Measurements from ENCODE around the gene DMC1. TPM values are rescaled to one million over a fixed set of nuclear protein-coding genes. Genes with fewer than 3 reads are reported as not detected.

The DMC1 gene
- total RNA-seq, 1 donor from 2014 or later, result 0.20 TPM

DNA sequence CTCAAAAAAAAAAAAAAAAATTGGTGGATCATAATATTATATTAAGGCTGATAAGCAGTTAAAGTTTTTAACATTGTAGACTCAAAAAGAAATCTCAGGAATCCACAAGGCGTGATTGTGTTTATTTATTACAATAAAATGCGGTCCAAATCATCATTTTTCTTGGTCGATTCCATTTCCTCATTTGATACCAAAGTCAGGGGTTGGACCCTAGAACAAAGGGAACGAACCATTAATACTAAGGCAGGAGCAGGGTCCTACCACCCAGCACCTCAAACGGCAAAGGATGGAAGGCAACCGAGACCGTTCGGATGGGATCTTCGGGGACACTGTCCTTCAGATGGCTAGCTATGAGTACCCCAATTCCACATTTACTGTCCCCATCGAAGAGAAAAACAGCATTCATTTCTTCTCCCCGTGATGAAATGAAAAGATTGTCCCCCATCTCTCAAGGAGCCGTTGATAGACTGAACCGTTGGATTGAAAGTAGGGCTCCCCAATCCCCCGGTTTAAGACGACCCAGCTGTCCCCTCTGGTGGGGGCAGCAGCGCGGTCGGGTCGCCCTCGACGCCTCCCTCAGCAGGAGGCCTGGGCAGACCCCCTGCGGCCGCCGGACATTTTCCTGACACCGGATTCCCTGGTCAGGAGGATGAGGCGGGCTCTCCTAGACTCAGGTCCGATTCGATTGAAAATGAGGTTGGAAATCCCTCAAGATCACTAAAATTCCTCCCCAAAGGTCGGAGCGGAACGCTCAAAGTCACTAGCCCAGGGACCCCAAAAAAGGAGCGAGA is 607 bp downstream of the DMC1 start:
- DNase-seq (peak; percentile 29), ATAC-seq (peak; percentile 8)
- intact Hi-C loops (cut with micrococcal nuclease), result loop anchor here (10.0 kb wide), 1 partner anchor 515 kb away; the partner anchor contains the start of gene PICK1

DNA sequence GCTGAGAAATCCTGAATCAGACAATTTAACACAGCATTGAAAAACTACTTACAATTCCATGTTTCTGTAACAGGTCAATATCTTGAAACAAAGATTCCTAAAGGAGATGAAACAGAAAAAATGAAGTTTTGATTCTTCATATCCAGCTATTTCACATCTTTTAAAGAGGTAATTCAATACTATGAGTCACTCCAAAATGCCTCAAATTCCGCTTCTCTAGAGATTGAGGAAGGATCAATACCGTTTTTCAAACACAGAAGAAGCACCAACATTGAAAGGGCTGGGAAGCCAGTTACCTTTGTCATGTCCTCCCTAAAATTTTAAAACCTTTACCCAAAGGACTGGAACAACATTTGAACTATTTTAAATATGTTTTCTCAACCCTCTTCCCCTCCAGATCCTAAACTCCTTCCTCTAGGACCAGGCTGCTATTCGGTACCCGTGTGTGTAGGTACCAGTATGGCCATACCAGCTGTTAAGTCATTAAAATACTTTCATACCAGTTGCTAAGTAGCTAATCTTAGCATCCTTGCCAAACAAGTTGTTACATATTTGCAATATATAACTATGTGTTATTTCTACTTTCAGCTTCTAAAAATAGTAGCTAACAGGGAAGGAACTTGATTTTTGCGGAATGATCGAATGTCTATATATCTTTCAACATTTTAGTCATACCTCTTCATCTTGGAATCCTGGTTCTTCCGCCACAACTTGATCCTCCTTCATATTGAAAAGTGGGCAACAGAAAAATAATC is 2.3 kb downstream of the DMC1 start:
- intact Hi-C loops (cut with micrococcal nuclease), result loop anchor here (10.0 kb wide), 1 partner anchor 513 kb away; the partner anchor contains the start of gene PICK1

DNA sequence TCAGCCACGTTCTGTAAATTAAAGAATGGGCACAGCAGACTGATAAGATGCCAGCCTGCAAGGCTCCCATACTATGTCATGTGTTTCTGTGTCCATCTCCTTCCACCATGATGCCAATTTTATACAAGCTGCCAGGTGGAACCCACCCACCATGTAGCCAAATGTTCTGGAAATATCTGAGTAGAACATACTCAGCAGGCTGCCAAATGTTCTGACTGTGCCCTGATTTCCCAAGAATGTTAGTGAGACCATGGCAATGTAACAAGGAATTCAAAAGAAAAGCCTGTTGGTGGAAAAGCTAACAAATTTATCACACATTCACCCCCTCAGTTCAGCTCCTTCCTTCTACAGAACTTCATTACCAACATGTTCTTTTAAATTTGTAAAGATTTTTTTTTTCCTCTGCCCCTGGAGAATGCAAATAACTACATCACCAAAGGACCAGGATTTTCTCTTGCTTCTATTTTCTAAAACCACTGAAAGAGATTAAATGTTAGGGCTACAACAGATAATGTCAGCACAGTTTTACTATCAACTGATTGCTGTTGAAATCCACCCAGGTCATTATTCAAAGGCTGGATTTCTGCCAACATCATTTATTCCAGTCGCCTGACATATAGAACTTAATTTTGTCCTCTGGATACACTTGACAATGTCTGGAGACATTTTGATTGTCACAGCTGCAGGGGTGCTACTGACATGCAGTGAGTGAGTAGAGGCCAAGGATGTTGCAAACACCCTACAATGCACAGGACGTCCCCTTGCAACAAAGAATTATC is 3.1 kb downstream of the DMC1 start:
- no peak for ATAC-seq
- no peak for DNase-seq
- intact Hi-C loops (cut with micrococcal nuclease), result loop anchor here (10.0 kb wide), 1 partner anchor 512 kb away; the partner anchor contains the start of gene PICK1

More for the DNA sequence above, 2.3 kb downstream of the DMC1 start:
- ATAC-seq, result no peak
- DNase-seq, result no peak

DNA sequence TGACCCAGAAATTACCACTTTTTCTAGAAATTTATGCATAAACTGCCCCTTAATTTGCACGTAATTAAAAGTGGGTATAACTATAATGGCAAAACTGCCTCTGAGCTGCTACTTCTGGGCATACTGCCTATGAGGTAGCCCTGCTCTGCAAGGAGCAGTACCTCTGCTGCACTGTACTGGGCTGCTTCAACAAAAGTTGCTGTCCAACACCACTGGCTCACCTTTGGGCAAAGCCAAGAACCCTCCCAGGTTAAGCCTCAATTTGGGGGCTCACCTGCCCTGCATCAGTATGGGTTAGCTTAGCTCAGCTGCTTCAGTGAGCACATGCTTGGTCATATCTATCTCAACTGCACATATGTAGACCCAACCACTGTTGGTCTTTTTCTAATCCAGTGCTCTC is 4.5 kb downstream of the DMC1 start:
- no peak for DNase-seq
- ATAC-seq, result no peak
- intact Hi-C loops (cut with micrococcal nuclease), result loop anchor here (10.0 kb wide), 1 partner anchor 511 kb away; the partner anchor contains the start of gene PICK1

DNA sequence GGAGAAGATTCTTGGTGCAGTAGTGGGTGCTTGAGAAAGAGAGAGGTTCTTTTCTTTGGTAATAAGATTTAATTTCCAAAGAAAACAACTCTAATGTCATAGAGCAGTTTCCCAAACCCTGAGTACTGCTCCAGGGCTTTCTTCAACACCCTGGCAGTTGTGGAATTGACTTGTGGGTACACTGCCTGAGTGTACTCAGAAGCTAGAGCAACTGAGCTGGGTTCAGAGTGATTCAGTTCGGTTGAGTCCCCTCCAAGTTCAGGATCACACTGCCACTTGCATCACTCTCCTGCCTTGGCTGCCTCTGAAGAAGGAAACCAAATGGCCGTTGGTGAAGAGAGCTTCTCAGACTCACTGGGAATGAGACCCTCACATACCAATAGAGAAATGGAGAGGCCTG is 5.3 kb downstream of the DMC1 start:
- ATAC-seq, result no peak
- intact Hi-C loops (cut with micrococcal nuclease), result loop anchor here (10.0 kb wide), 1 partner anchor 510 kb away; the partner anchor contains the start of gene PICK1
- no peak for DNase-seq

DNA sequence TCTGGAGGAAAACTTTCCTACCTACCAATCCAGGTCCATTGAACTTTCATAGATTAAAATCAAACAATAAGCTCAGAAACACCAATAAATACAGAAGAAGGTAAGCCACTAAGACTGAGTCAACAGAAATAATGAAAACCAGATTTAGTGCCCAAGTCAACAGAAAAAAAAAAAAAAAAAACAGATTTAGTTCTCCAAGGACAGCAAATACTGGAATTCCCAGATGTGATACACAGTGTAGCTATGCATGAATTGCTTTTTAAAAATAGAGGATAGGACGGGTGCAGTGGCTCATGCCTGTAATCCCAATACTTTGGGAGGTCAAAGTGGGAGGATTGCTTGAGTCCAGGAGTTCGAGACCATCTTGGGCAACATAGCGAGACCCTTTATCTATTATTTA is 15.7 kb downstream of the DMC1 start:
- intact Hi-C loops (cut with micrococcal nuclease), result no loop called here
- ATAC-seq (no peak), DNase-seq (no peak)

DNA sequence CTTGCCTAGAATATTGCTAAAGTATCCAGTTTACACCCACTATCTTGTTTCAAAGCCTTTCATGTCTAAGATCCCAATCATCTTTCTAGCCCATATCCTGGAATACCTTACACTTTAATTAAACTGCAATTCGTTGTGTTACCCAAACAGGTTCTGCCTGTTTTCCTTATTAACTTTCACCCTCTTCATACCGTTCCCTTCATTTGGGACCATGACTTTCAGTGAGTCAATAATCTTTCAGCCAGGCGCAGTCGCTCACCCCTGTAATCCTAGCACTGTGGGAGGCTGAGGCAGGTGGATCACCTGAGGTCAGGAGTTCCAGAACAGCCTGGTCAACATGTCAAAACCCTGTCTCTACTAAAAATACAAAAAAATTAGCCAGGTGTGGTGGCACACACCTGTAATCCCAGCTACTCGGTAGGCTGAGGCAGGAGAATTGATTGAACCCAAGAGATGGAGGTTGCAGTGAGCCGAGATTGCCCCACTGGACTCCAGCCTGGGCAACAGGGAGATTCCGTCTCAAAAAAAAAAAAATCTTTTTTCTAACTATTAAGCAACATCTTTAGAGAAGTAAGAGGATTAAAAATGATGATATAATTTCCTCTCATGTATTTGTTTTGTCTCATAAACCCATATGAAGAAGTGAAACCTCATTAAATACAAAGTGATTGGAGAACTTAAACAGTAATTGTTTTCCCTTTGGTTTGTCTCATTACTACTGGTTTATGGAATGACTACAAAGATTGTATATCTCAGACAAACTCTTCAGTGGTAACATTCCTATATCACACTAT is 20.7 kb downstream of the DMC1 start:
- DNase-seq (no peak), ATAC-seq (no peak)
- intact Hi-C loops (cut with micrococcal nuclease), result no loop called here

DNA sequence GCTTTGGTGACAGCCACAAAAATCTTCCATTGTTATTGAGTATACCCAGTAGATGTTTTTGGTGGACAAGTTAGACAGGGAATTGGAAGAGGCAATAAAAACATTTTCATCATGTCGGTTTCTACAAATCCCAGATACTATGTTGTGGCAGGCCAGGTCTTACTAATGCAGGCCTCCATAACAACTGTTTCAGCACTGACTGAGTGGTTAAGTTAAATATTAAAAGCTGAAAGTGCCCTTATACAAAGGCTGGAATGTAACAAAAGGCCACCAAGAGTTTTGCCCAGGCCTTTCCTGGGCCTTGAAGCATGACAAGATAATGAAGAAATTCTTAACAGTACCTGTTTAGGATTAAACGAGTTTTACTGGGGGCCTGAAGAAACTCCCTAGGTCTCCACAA is 29.3 kb downstream of the DMC1 start:
- intact Hi-C loops (cut with micrococcal nuclease), result no loop called here
- DNase-seq (no peak), ATAC-seq (no peak)

DNA sequence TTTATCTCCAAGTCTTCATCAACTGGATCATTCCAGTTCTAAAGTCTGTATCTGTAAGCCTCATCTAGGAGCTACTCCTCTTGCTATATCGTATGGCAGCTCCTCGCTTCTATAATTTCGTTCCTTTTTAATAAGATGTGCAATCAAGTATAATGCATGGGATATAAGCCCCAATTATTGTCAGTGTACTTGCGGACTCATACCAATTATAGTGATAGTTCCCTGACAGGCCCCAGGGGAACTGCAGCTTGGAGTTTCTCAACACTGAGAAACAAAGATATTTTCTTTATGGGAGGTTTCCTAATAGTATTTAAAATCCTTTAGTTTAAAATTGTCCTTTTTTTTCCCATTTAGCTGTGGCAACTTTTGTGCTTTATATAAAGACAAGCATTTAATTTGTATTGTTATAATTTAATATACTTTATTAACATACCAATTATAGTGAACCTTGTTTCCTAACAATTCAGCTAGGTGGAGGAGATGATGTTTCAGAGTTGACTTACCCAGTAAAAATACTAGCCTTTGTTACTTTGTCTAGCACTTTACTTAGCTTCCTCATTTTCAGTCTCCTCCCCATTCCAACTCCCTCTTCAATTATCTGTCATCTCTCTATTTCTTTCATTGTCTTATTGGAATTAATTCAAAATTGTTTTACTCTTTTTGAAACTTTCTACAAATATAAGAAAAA is 38.6 kb downstream of the DMC1 start:
- ATAC-seq (no peak), DNase-seq (no peak)
- intact Hi-C loops (cut with micrococcal nuclease), result no loop called here

DNA sequence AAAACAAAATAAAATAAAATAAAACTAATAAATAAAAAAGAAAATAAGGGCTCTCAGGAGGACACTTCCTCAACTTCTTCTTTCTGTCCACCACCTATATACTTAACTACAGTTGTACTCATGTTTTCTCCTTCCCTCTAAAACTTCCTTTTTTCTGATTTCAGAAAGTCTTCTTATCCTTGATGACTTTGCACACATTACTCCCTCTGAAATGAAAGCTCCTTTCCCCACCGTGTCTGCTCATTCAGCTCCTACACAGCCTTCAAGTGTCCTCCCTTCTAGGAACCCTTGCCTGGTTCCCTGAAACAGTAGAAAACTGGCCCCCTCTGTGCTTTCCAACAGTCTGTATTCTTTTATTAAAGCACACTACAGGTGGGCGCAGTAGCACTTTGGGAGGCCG is 45.6 kb downstream of the DMC1 start:
- intact Hi-C loops (cut with micrococcal nuclease), result no loop called here
- no peak for DNase-seq
- ATAC-seq, result no peak

DNA sequence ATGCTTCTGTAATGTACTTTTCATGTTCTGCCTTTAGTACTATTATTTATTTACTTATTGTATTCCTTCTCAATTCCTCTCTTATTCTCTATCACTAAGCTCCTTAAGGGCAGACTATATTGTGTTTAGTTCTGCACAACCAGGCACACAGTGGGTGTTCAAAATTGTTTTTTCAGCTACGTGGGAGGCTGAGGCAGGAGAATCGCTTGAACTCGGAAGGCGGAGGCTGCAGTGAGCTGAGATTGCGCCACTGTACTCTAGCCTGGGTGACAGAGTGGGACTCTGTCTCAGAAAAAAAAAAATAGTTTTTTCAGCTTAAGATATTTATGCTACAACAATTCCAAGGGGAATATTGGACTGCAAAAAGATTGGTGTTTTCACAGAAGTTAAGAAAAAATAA is 46.5 kb downstream of the DMC1 start:
- ATAC-seq, result no peak
- DNase-seq, result no peak
- intact Hi-C loops (cut with micrococcal nuclease), result no loop called here

DNA sequence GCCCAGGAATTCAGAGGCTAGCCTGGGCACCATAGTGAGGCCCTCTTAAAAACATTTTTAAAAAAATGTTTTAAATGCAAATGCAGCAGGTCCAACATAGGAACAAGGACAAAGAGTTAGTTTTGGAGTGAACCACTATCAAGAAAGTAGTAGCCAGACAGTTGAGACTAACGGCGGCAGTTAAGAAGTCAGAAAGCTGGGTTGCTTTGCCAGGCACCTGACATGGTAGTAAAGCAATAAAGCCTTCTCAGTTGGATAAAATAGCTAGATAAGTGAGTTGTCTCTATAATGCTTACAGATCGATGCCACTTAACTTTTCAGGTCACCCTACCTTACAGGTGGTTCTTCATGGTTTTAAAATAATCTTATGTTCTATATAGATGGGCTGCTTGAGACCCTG is 47.0 kb downstream of the DMC1 start:
- ATAC-seq, result no peak
- intact Hi-C loops (cut with micrococcal nuclease), result no loop called here
- DNase-seq, result no peak

DNA sequence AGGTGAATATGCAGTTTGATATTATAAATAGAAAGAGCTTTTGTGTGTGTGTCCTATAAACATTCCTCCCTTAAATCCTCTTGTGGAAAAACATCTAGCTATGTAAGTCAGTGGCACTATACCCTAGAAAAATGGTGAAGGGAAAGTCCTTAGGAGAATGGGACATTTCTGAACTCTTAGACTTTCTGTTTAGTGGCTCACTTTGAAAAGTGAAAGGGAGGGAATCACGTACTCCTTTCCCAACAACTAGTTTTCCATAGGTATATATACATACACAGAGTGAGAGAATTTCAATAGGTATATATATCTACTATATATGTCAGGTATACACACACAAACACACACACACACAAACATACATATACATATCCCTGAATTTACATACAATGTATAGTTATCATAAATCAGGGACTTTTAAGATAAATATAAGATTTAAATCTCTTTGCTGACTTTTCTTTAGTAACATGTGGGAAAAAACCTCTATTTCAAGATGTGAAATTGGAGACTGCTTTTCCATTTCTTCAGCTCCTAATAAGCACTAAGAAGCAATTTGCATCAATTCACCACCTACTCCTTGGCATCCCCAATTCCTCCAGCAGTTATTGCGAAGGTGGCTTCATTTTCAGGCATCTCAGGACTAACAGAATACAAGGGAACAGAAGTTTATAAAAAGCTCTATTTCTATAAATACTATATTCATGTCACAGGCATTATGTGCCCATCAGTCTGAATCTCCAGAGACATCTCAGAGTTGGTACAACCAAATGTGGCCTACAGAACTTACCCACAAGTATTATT is 50.3 kb downstream of the DMC1 start:
- intact Hi-C loops (cut with micrococcal nuclease), result no loop called here

DNA sequence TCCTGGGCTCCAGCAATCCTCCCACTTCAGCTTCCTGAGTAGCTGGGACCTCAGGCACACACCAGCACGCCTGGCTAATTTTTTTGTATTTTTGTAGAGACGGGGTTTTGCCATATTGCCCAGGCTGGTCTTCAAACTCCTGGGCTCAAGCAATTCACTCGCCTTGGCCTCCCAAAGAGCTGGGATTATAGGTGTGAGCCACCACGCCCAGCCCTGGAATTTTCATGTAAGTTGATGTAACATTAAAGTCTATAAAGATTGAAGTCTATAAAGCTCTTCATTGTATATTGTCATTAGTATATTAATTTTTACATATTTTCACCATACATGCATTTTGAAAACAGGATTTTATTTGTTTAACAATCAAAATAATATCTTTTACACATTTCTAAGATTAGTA is 51.4 kb downstream of the DMC1 start:
- ATAC-seq, result no peak
- intact Hi-C loops (cut with micrococcal nuclease), result no loop called here

More for the DNA sequence above, 50.3 kb downstream of the DMC1 start:
- no peak for ATAC-seq
- no peak for DNase-seq

DNA sequence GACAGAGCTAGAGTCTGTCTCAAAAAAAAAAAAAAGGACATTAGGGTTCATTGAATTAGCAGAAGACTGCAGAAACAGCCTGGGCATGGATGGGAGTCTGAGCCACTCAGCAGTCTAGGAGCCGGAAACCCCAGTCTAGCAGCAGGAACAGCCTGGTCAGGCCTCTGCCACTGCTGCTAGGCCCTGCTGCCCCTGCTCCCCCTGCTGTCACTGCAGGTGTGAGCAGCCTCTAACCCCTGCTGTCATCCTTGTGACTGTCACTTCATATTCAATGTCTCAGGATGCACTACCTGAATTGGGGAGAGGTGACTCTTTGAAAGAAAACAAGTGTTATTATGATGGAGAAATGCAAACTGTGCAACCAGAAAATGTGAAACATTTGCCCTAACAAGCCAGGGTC is 56.9 kb downstream of the DMC1 start:
- intact Hi-C loops (cut with micrococcal nuclease), result no loop called here
- ATAC-seq, result peak; percentile 65
- no peak for DNase-seq

More for the DNA sequence above, 51.4 kb downstream of the DMC1 start:
- DNase-seq, result no peak

DNA sequence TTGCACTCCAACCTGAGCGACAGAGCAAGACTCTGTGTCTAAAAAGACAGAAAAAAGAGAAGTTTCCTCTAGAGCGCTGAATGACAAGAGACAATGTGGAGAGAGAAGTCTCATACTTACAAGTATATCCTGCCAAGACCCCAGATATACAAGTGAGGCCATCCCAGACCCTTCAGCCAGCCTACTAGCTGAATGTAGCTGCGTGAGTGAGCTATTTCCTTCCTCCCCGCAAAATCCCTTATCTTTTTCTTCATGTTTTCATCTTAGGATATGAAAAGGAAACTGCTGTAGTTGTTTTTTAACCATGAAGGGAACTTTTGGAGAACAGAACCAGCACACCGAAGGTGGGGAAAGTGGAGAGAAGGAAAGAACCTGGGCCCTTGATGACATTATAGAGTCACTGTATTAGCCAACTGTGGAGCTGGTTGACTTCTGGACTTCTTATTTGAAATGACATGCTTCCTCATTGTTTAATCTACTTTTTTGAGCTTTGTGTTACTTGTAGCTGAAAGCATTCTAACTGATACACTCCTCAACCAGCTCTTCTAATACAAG is 59.5 kb downstream of the DMC1 start:
- no peak for DNase-seq
- ATAC-seq, result no peak
- intact Hi-C loops (cut with micrococcal nuclease), result no loop called here

Measured in left ventricle myocardium superior (tissue), 1 donor.